AG09309 (cell line): Measurements from ENCODE around the gene PPOX.

Experiments used
- DNase-seq: peaks from one replicate; pipeline ENCODE4 v3.0.0-alpha.2; 2010; ENCODE audit warnings: low read depth
- H3K4me3 ChIP-seq: 2 replicates; pipeline ENCODE4 v1.5.1; 2011; ENCODE audit warnings: mild to moderate bottlenecking, low read depth, low read length, moderate library complexity; ENCODE audit not compliant: control insufficient read depth
- CTCF ChIP-seq: IDR thresholded peaks from 2 replicates; pipeline ENCODE4 v1.5.1; 2011; ENCODE audit warnings: mild to moderate bottlenecking, low read depth, low read length, inconsistent platforms; ENCODE audit not compliant: insufficient read depth, control insufficient read depth; ENCODE audit errors: missing control alignments

Gene PPOX

GRCh38 chr1:161219078-161219892 is 53.1 kb downstream of the PPOX start:
- H3K4me3 ChIP-seq = no peak overlapping the region
- no peak for DNase-seq
- TF ChIP-seq CTCF = no peak

- no peak for TF ChIP-seq CTCF
- no peak for DNase-seq
- no peak overlapping the region for H3K4me3 ChIP-seq
Measured at GRCh38 chr1:161220002-161220401, 53.8 kb downstream of the PPOX start.
